CD4-positive, CD25-positive, alpha-beta regulatory T cell (primary cell): ENCODE data around the gene NAXD. TPM values are rescaled to one million over a fixed set of nuclear protein-coding genes. Genes with fewer than 3 reads are reported as not detected.
"Not testable (repeated sequence)": the region's sequence is repeated elsewhere in the genome, so short reads cannot be mapped to it uniquely, and the experiment has no call there.

Experiments used
- ATAC-seq, 2 donors: fragments of 150-1000 bp; cut with Tn5 transposase; one replicate each; pipeline ENCODE4 v1.10.0; 2021; ENCODE audit warnings: low read depth in 2 of 2, moderate number of reproducible peaks in 2 of 2, moderate library complexity in 1 of 2
- DNase-seq, 3 donors: peaks; one replicate each; pipeline versions ENCODE4 v3.0.0 to v3.0.0-alpha.2; 2012 to 2022; ENCODE audit warnings: mixed read lengths in 1 of 3
- H3K27ac ChIP-seq: one replicate; pipeline ENCODE4 v1.7.0; 2013; ENCODE audit warnings: mild to moderate bottlenecking, low read length; ENCODE audit not compliant: insufficient read depth, poor library complexity, severe bottlenecking
- H3K27me3 ChIP-seq: one replicate; pipeline ENCODE4 v1.7.0; 2013; ENCODE audit warnings: low read length; ENCODE audit not compliant: control insufficient read depth, insufficient read depth
- H3K36me3 ChIP-seq: one replicate; pipeline ENCODE4 v1.7.0; 2013; ENCODE audit warnings: mild to moderate bottlenecking, low read length, moderate library complexity; ENCODE audit not compliant: control insufficient read depth, insufficient read depth
- H3K4me1 ChIP-seq: 2 replicates; pipeline ENCODE4 v1.7.0; 2013; ENCODE audit warnings: mild to moderate bottlenecking, low read length; ENCODE audit not compliant: insufficient read depth, control insufficient read depth, poor library complexity, severe bottlenecking
- H3K4me3 ChIP-seq: one replicate; pipeline ENCODE4 v1.7.0; 2013; ENCODE audit warnings: low read depth, mild to moderate bottlenecking, low read length, moderate library complexity
- H3K9me3 ChIP-seq, 2 experiments: 1 replicate in 1 of 2; 2 replicates in 1 of 2; pipeline ENCODE4 v1.7.0; 2013; ENCODE audit warnings: low read length in 2 of 2, mild to moderate bottlenecking in 1 of 2, moderate library complexity in 1 of 2; ENCODE audit not compliant: control insufficient read depth in 2 of 2
- H3K27ac Mint-ChIP-seq, 3 donors: one replicate each; pipeline ENCODE4 v1.8.0; 2020 to 2022; ENCODE audit warnings: mild to moderate bottlenecking in 3 of 3, mixed read lengths in 3 of 3, moderate library complexity in 2 of 3
- H3K27me3 Mint-ChIP-seq: one replicate; pipeline ENCODE4 v1.8.0; 2022; ENCODE audit warnings: mild to moderate bottlenecking, mixed read lengths
- H3K36me3 Mint-ChIP-seq: one replicate; pipeline ENCODE4 v1.8.0; 2020; ENCODE audit warnings: mixed read lengths
- H3K4me1 Mint-ChIP-seq, 4 donors: one replicate each; pipeline ENCODE4 v1.8.0; 2020 to 2022; ENCODE audit warnings: mixed read lengths in 4 of 4, mild to moderate bottlenecking in 1 of 4
- H3K4me3 Mint-ChIP-seq, 4 donors: one replicate each; pipeline ENCODE4 v1.8.0; 2020 to 2022; ENCODE audit warnings: mild to moderate bottlenecking in 4 of 4, mixed read lengths in 4 of 4, moderate library complexity in 3 of 4
- H3K9me3 Mint-ChIP-seq, 7 donors: one replicate each; pipeline ENCODE4 v1.8.0; 2020 to 2022; ENCODE audit warnings: mixed read lengths in 7 of 7, mild to moderate bottlenecking in 3 of 7, moderate library complexity in 2 of 7
- polyA plus RNA-seq, 4 donors: library from polyadenylated mRNA; unstranded; fragments of 300-500 nt; fragmentation: Illumina TruSeq; gene quantifications; one replicate each; pipeline ENCODE4 v1.2.3, GENCODE V29; 2021
- total RNA-seq: library from RNA; stranded (reverse); gene quantifications from one replicate; pipeline ENCODE4 v1.2.3, GENCODE V29; 2022

Gene NAXD
- total RNA-seq (20.8 TPM), polyA plus RNA-seq (10 to 100 TPM; 21.1 to 28.2 (median 24.8) TPM)

DNA sequence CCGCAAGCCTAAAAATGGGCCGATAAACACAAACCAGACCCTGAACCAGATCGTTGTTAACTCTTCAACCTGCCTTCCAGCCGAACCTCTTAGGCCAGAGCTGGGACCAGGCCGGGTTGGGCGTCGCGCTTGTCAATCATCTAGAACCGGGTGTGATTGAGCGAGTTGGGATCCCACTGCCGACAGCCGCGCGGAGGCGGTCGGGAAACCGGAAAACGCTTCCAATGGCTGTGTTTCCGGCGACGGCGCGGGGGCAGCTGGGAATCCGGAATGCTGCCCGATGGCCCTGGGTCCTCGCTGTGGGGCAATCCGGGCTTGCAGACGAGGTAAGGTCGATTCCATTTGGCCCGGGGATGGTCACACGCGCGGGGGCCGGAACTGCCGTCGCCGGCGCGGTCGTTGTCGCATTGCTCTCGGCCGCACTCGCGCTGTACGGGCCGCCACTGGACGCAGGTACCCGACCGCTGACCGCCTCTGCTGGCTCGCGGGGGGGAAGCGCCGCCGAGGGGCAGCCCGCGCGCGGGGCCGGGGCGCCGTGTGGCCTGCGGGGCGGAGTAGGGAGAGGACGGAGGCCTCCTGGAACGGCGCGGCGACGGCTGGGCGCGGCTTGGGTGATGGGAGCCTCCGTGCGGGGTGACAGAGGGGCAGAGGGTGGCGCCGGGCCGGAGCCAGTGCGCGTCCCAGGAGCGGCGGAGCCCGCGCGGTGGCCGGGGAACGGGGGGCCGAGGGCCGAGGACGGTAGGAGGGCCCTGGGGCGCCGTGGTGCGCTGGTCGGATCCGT is at the start of gene NAXD:
Gene NAXD (plus strand): TSS at position 224 of the 781 bp plus-strand sequence. CDS start 57 bp downstream, at position 281.
- H3K36me3 ChIP-seq: no peaks in the 10 kb centered on the region
- H3K27me3 ChIP-seq: no peaks in the 10 kb centered on the region
- peaks cover 21% of the 10 kb centered on the region for H3K4me1 ChIP-seq
- H3K27ac ChIP-seq: peak within 1 kb of the TSS; percentile 9
- H3K27ac Mint-ChIP-seq: peak within 1 kb of the TSS; percentile 87 to 94 (median 93)
- DNase-seq (peak; percentile 47 to 93 (median 75)), ATAC-seq (peak; percentile 85 to 86)
- H3K4me3 ChIP-seq: peak within 1 kb of the TSS; percentile 86
- H3K4me1 Mint-ChIP-seq: peaks cover 13 to 47% (median 32%) of the 10 kb centered on the region in 4 donors
- H3K9me3 Mint-ChIP-seq: peaks cover 0 to 4% (median 2%) of the 10 kb centered on the region in 7 donors
- no peaks in the 10 kb centered on the region for H3K9me3 ChIP-seq
- H3K4me3 Mint-ChIP-seq: peak within 1 kb of the TSS; percentile 88 to 96 (median 92)
- H3K27me3 Mint-ChIP-seq: peaks cover 5% of the 10 kb centered on the region
- H3K36me3 Mint-ChIP-seq: no peaks in the 10 kb centered on the region

DNA sequence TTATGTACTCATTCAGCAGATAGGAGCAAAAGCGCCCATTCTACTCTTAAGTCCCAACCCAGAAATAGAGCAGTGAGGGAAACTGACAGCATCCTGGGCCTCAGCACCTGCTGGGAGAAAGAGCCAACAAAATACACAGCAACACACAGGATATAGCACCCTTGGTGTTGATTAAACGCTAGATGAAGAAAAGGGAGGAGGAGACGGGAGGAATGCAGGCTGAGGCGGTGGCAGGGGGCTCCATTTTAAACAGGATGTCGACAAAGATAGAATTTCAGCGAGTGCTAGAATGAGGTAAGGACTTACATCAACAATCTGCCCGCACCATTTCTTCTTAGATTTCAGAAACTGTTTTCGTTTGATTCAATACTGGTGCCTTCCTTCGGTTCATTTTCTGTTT is 49.2 kb upstream of the NAXD start:
- H3K4me1 Mint-ChIP-seq: peaks cover 0 to 15% (median 8%) of the 10 kb centered on the region in 4 donors
- Histone ChIP-seq H3K9me3 (no peaks in the 10 kb centered on the region), H3K27me3 (peaks cover 5% of the 10 kb centered on the region), H3K36me3 (no peaks in the 10 kb centered on the region), H3K4me3 (no peak overlapping the region), H3K4me1 (peaks cover 12% of the 10 kb centered on the region), H3K27ac (no peak overlapping the region)
- peaks cover 56% of the 10 kb centered on the region for H3K27me3 Mint-ChIP-seq
- peaks cover 0 to 2% (median 0%) of the 10 kb centered on the region in 7 donors for H3K9me3 Mint-ChIP-seq
- no peaks in the 10 kb centered on the region for H3K36me3 Mint-ChIP-seq
- DNase-seq (no peak), ATAC-seq (no peak)
- H3K4me3 Mint-ChIP-seq: no peak overlapping the region
- H3K27ac Mint-ChIP-seq: no peak overlapping the region

GRCh38 chr13:110568612-110569011 is 46.7 kb upstream of the NAXD start:
- peaks cover 0 to 2% (median 0%) of the 10 kb centered on the region in 7 donors for H3K9me3 Mint-ChIP-seq
- peaks cover 44% of the 10 kb centered on the region for H3K27me3 Mint-ChIP-seq
- ATAC-seq: no peak
- no peak for DNase-seq
- no peaks in the 10 kb centered on the region for H3K9me3 ChIP-seq
- H3K4me1 ChIP-seq: no peaks in the 10 kb centered on the region
- H3K4me1 Mint-ChIP-seq: peaks cover 0 to 3% (median under 1%) of the 10 kb centered on the region in 4 donors
- no peak overlapping the region for H3K27ac ChIP-seq
- H3K27ac Mint-ChIP-seq: no peak overlapping the region
- H3K36me3 ChIP-seq: no peaks in the 10 kb centered on the region
- H3K36me3 Mint-ChIP-seq: no peaks in the 10 kb centered on the region
- H3K4me3 Mint-ChIP-seq: peak overlapping the region in 1 of 4 donors; percentile 15
- H3K27me3 ChIP-seq: peaks cover 8% of the 10 kb centered on the region
- H3K4me3 ChIP-seq: no peak overlapping the region

GRCh38 chr13:110569962-110570361 is 45.4 kb upstream of the NAXD start:
- H3K4me1 Mint-ChIP-seq, H3K4me3 ChIP-seq, H3K27me3 ChIP-seq, H3K36me3 ChIP-seq, H3K27ac ChIP-seq, H3K9me3 ChIP-seq, H3K4me1 ChIP-seq, H3K4me3 Mint-ChIP-seq, H3K27ac Mint-ChIP-seq, H3K9me3 Mint-ChIP-seq, ATAC-seq, H3K36me3 Mint-ChIP-seq, DNase-seq: not testable (repeated sequence)
- H3K27me3 Mint-ChIP-seq: peaks cover 42% of the 10 kb centered on the region

- H3K4me1 Mint-ChIP-seq: peaks cover 0 to 6% (median 2%) of the 10 kb centered on the region in 4 donors
- Histone ChIP-seq H3K9me3 (no peaks in the 10 kb centered on the region), H3K4me3 (no peak overlapping the region), H3K27me3 (peaks cover 3% of the 10 kb centered on the region), H3K27ac (no peak overlapping the region), H3K4me1 (no peaks in the 10 kb centered on the region), H3K36me3 (no peaks in the 10 kb centered on the region)
- H3K4me3 Mint-ChIP-seq: no peak overlapping the region
- no peak for ATAC-seq
- H3K36me3 Mint-ChIP-seq: no peaks in the 10 kb centered on the region
- DNase-seq: no peak
- H3K9me3 Mint-ChIP-seq: peaks cover 0 to 2% (median 0%) of the 10 kb centered on the region in 7 donors
- H3K27ac Mint-ChIP-seq: no peak overlapping the region
- H3K27me3 Mint-ChIP-seq: peaks cover 43% of the 10 kb centered on the region
Observed at GRCh38 chr13:110570886-110571285, 44.5 kb upstream of the NAXD start.

DNA sequence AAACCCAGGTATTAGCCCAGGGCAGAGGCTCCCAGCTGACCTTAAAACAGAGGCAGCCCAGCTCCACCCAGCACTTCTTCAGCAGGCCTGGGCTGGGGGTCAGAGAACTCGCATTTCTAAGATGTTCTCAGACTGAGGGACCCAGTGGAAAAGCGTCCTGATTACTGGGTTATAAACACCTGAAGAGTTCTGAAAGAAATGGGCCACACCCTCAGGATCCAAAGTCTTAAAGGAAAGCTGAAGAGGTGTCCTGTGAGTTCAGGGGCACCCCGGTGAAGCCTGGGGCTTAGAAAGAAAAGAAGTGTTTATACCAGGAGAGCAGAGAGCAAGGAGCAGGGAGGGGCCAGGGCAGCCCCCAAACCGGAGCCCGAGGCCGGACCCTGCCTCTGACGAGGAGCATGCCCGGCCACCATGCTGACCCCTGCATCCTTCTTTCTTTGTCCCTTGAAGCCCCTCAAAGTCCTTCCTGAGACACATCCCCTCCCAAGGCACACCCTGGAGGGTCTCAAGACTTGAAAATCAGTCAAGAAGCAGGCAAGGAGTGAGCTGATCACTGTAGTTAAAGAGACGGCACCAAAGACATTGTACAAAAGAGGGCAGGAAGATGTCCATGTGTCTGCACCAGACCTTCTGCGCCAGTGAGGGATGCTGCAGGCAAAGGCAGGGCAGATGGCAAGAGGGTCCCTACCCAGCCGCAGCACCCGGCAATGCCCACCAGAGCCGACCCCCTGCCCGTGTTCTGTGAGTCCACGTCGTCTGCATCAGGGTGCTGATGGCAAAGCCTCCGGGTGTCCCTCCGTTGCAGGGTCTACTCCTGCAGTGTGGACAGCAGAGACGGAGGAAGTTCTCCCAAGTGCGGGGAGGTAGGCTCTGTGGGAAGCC is 43.2 kb upstream of the NAXD start:
- no peaks in the 10 kb centered on the region for H3K9me3 ChIP-seq
- H3K27me3 Mint-ChIP-seq: peaks cover 43% of the 10 kb centered on the region
- no peaks in the 10 kb centered on the region for H3K36me3 ChIP-seq
- H3K4me3 Mint-ChIP-seq: no peak overlapping the region
- H3K27me3 ChIP-seq: peaks cover 3% of the 10 kb centered on the region
- DNase-seq (no peak), ATAC-seq (no peak)
- H3K27ac Mint-ChIP-seq: no peak overlapping the region
- H3K27ac ChIP-seq: no peak overlapping the region
- peaks cover 0 to 7% (median 3%) of the 10 kb centered on the region in 4 donors for H3K4me1 Mint-ChIP-seq
- H3K4me1 ChIP-seq: no peaks in the 10 kb centered on the region
- H3K4me3 ChIP-seq: no peak overlapping the region
- H3K36me3 Mint-ChIP-seq: no peaks in the 10 kb centered on the region
- H3K9me3 Mint-ChIP-seq: peaks cover 0 to 2% (median 0%) of the 10 kb centered on the region in 7 donors

DNA sequence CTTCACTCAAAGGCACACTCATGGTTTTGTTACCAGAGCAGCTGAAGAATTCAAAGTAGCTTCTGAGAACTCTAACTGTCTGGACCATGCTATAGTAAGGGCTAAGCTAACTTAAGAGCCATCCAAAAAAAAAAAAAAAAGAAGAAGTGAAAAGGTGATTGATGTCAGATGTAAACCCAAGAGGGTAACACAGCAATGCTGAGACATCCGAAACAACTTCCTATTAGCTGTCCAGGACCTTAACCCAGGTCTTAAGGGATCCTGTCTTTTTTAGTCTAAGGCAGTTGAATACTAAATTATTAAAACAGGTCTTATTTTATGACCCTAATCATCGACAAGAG is 42.6 kb upstream of the NAXD start:
- Histone ChIP-seq H3K36me3 (no peaks in the 10 kb centered on the region), H3K9me3 (no peaks in the 10 kb centered on the region), H3K4me1 (no peaks in the 10 kb centered on the region), H3K4me3 (no peak overlapping the region), H3K27ac (no peak overlapping the region), H3K27me3 (peaks cover 3% of the 10 kb centered on the region)
- ATAC-seq (no peak), DNase-seq (no peak)
- H3K36me3 Mint-ChIP-seq: no peaks in the 10 kb centered on the region
- peaks cover 0 to 7% (median 3%) of the 10 kb centered on the region in 4 donors for H3K4me1 Mint-ChIP-seq
- peaks cover 0 to 2% (median 0%) of the 10 kb centered on the region in 7 donors for H3K9me3 Mint-ChIP-seq
- H3K4me3 Mint-ChIP-seq: no peak overlapping the region
- no peak overlapping the region for H3K27ac Mint-ChIP-seq
- peaks cover 46% of the 10 kb centered on the region for H3K27me3 Mint-ChIP-seq
